NB4 (cell line): ENCODE measurements around the gene NME3.

Experiments used
- DNase-seq: peaks from one replicate; pipeline ENCODE4 v3.0.0; 2010; ENCODE audit warnings: low read depth
- H3K4me3 ChIP-seq: one replicate; pipeline ENCODE4 v1.5.1; 2011; ENCODE audit warnings: mild to moderate bottlenecking, low read depth, low read length, moderate library complexity
- CTCF ChIP-seq: IDR thresholded peaks from one replicate; pipeline ENCODE4 v1.5.1; 2012; ENCODE audit warnings: low read depth, low read length
- MAX ChIP-seq: IDR thresholded peaks from 2 replicates; pipeline ENCODE4 v1.6.1; 2011; ENCODE audit warnings: low read depth, low read length
- MYC ChIP-seq: IDR thresholded peaks from 2 replicates; pipeline ENCODE4 v1.6.1; 2011; ENCODE audit warnings: low read depth, low read length
- POLR2A ChIP-seq: IDR thresholded peaks from 2 replicates; pipeline ENCODE4 v1.6.1; 2011; ENCODE audit warnings: mild to moderate bottlenecking; ENCODE audit not compliant: insufficient read length; ENCODE audit errors: extremely low read depth

Gene NME3

GRCh38 chr16:1745900-1746692, 25.2 kb downstream of the NME3 start:
- DNase-seq = no peak
- no peak for TF ChIP-seq MYC
- TF ChIP-seq MAX = no peak
- no peak for TF ChIP-seq POLR2A
- no peak for TF ChIP-seq CTCF
- no peak overlapping the region for H3K4me3 ChIP-seq

- H3K4me3 ChIP-seq = no peak overlapping the region
- TF ChIP-seq MYC (no peak), MAX (no peak), CTCF (no peak), POLR2A (no peak)
- no peak for DNase-seq
These were observed 26.0 kb downstream of the NME3 start for GRCh38 chr16:1745181-1745899.

- no peak for TF ChIP-seq POLR2A
- TF ChIP-seq CTCF = no peak
- no peak for TF ChIP-seq MYC
- no peak for TF ChIP-seq MAX
- H3K4me3 ChIP-seq = no peak overlapping the region
- no peak for DNase-seq
These were observed 27.0 kb downstream of the NME3 start for GRCh38 chr16:1744338-1744840.

GRCh38 chr16:1743376-1744337, 27.7 kb downstream of the NME3 start:
- TF ChIP-seq MAX (no peak), POLR2A (no peak), MYC (no peak), CTCF (no peak)
- no peak for DNase-seq
- H3K4me3 ChIP-seq = no peak overlapping the region

GRCh38 chr16:1741553-1742165, 29.7 kb downstream of the NME3 start:
- no peak for DNase-seq
- TF ChIP-seq CTCF (no peak), POLR2A (no peak), MYC (no peak), MAX (no peak)
- no peak overlapping the region for H3K4me3 ChIP-seq
